ENCODE data around the gene WAC. TPM values are rescaled to one million over a fixed set of nuclear protein-coding genes. Genes with fewer than 3 reads are reported as not detected.
A peak's percentile ranks its signal among the peaks of the same experiment; 100 is the strongest.

The WAC gene
- total and polyA plus RNA-seq, 10 of the 15 experiments (the other 5 are each of a cell fraction or from before 2014, with no cell fraction given) = 26.5 to 131 (median 69.4) TPM

- 0 out of 6 replicates have a peak, but pooled peaks of 1 of the 3 experiments have one; percentile 9 for TF ChIP-seq CTCF (IDR thresholded peaks at IDR 0.05 in 2 of 3, conservative IDR thresholded peaks at IDR 0.05 in 1 of 3; ENCODE audit: control insufficient read depth in 2 of 3, extremely low read depth in 1 of 3, insufficient read depth in 1 of 3, low read depth in 3 of 3, low read length in 3 of 3)
- no peak for TF ChIP-seq NR2C1 (IDR thresholded peaks at IDR 0.05)
- no peak for TF ChIP-seq ZNF24 (IDR thresholded peaks at IDR 0.05)
These were observed 8.9 kb downstream of the WAC start (continued) for GRCh38 chr10:28541717-28542365.

- Histone ChIP-seq H2AFZ (ENCODE audit: control insufficient read depth, low read depth, low read length) (no peak overlapping the region), H3K36me3 (ENCODE audit: control insufficient read depth in 2 of 2, insufficient read depth in 2 of 2, low read length in 1 of 2) (peaks cover 2 to 30% of the 10 kb centered on the region in 2 experiments), H3K9ac (ENCODE audit: control insufficient read depth, insufficient read depth, low read length) (no peak overlapping the region), H3K27me3 (replicated peaks in 1 of 2; ENCODE audit: control insufficient read depth in 2 of 2, insufficient read depth in 2 of 2, low read length in 1 of 2) (no peaks in the 10 kb centered on the region), H3K4me2 (ENCODE audit: control insufficient read depth, insufficient read depth) (0 out of 2 replicates have a peak overlapping the region, but pooled peaks have one; percentile 2), H4K20me1 (ENCODE audit: control insufficient read depth, insufficient read depth) (0 out of 2 replicates have a peak, but pooled peaks cover 2% of the 10 kb centered on the region), H3K79me2 (ENCODE audit: control insufficient read depth, insufficient read depth, low read length) (peaks cover 76% of the 10 kb centered on the region), H3K4me1 (ENCODE audit: control insufficient read depth, insufficient read depth, low read length) (peaks cover 16% of the 10 kb centered on the region), H3K9me3 (replicated peaks; ENCODE audit: control insufficient read depth, insufficient read depth, low read length) (no peaks in the 10 kb centered on the region), H3K4me3 (no peak overlapping the region), H3K27ac (ENCODE audit: control insufficient read depth, insufficient read depth) (no peak overlapping the region)
- FAIRE-seq (no peak), ATAC-seq (peak; percentile 30), DNase-seq (ENCODE audit: low read depth, low spot score) (no peak)
- SMC1A ChIA-PET (ENCODE audit: uncharacterized antibody, unreplicated experiment) = interaction anchor here (1.1 to 1.4 kb wide), 2 partner anchors 8 to 14 kb away, joined by 3 to 4 read pairs; no protein-coding TSS in a partner anchor
- POLR2A ChIA-PET = no interaction called here
- BruUV-seq (replicated peaks) = no TSS peak
- intact Hi-C loops (cut with micrococcal nuclease; ENCODE audit: unreplicated experiment) (no loop called here), in situ Hi-C loops (cut with MboI) (no loop called here)
- RAD21 ChIA-PET (ENCODE audit: unreplicated experiment) = no interaction called here
- CTCF ChIA-PET = interaction anchor here (1.1 kb wide), 1 partner anchor 16 kb away, joined by 5 read pairs; no protein-coding TSS in a partner anchor
- TF ChIP-seq SPI1 (IDR thresholded peaks at IDR 0.05; ENCODE audit: borderline replicate concordance, insufficient read depth, low read depth, low read length) = peak; percentile 69; the same call in 1 of the 2 replicates
- TF ChIP-seq SIN3A (IDR thresholded peaks at IDR 0.05; ENCODE audit: low read depth, low read length) = no peak
- no peak for TF ChIP-seq E2F4 (IDR thresholded peaks at IDR 0.05; ENCODE audit: low read depth, low read length)
- TF ChIP-seq BCL3 (IDR thresholded peaks at IDR 0.05; ENCODE audit: borderline replicate concordance, insufficient read depth, low read depth, low read length, poor library complexity, severe bottlenecking) = no peak
- TF ChIP-seq PBX3 (IDR thresholded peaks at IDR 0.05; ENCODE audit: insufficient replicate concordance, low read depth, low read length) = no peak
- no peak for TF ChIP-seq PAX8 (IDR thresholded peaks at IDR 0.05)
- TF ChIP-seq BCL11A (IDR thresholded peaks at IDR 0.05; ENCODE audit: low read depth, low read length) = no peak
- TF ChIP-seq SP1 (IDR thresholded peaks at IDR 0.05; ENCODE audit: low read depth, low read length) = no peak
- TF ChIP-seq POLR2A (IDR thresholded peaks at IDR 0.05; ENCODE audit: low read depth, low read length) = 0 out of 2 replicates have a peak, but pooled peaks have one; percentile 4
- TF ChIP-seq CBFB (IDR thresholded peaks at IDR 0.05; ENCODE audit: low read depth) = no peak
- TF ChIP-seq ATF2 (IDR thresholded peaks at IDR 0.05; ENCODE audit: low read length) = no peak
These were observed 9.8 kb downstream of the WAC start for GRCh38 chr10:28542728-28543127.
